Neural progenitor cell (in vitro differentiated cells): ENCODE results near the gene XPNPEP3. TPM values are rescaled to one million over a fixed set of nuclear protein-coding genes. Genes with fewer than 3 reads are reported as not detected.

ENCODE experiments used
- DNase-seq: peaks from one replicate; pipeline ENCODE4 v3.0.0-alpha.2; 2016; ENCODE audit warnings: low spot score
- H2AFZ ChIP-seq: fragments of 200-600 bp; sonication (generic); replicated peaks from 2 replicates; pipeline ENCODE4 v1.6.1; 2016; ENCODE audit warnings: antibody characterized with exemption
- H3F3A ChIP-seq: fragments of 200-600 bp; sonication (generic); 2 replicates; pipeline ENCODE4 v1.6.1; 2016; ENCODE audit warnings: antibody characterized with exemption, low read depth
- H3K27ac ChIP-seq: fragments of 200-600 bp; sonication (generic); 2 replicates; pipeline ENCODE4 v1.5.1; 2016; ENCODE audit warnings: mild to moderate bottlenecking
- H3K27me3 ChIP-seq: fragments of 200-600 bp; sonication (generic); 2 replicates; pipeline ENCODE4 v1.6.1; 2016; ENCODE audit warnings: mild to moderate bottlenecking, moderate library complexity
- H3K36me3 ChIP-seq: fragments of 200-600 bp; sonication (generic); 2 replicates; pipeline ENCODE4 v1.5.1; 2016
- H3K4me1 ChIP-seq: fragments of 200-600 bp; sonication (generic); 2 replicates; pipeline ENCODE4 v1.6.1; 2016; ENCODE audit warnings: mixed run types
- H3K4me2 ChIP-seq: fragments of 200-600 bp; sonication (generic); 2 replicates; pipeline ENCODE4 v1.6.1; 2016
- H3K4me3 ChIP-seq: fragments of 200-600 bp; sonication (generic); 2 replicates; pipeline ENCODE4 v1.5.1; 2016
- H3K79me2 ChIP-seq: fragments of 200-600 bp; sonication (generic); 2 replicates; pipeline ENCODE4 v1.6.1; 2016; ENCODE audit warnings: low read depth
- H3K9ac ChIP-seq: fragments of 200-600 bp; sonication (generic); 2 replicates; pipeline ENCODE4 v1.6.1; 2016
- H3K9me3 ChIP-seq: fragments of 200-600 bp; sonication (generic); 2 replicates; pipeline ENCODE4 v1.5.1; 2016; ENCODE audit warnings: low read depth
- H4K20me1 ChIP-seq: fragments of 200-600 bp; sonication (generic); 2 replicates; pipeline ENCODE4 v1.6.1; 2016; ENCODE audit warnings: low read depth
- H3K27ac Mint-ChIP-seq: 3 replicates; pipeline ENCODE4 v1.8.0; 2021; ENCODE audit warnings: mixed read lengths
- H3K27me3 Mint-ChIP-seq: 2 replicates; pipeline ENCODE4 v1.8.0; 2022; ENCODE audit warnings: low read depth, mild to moderate bottlenecking, inconsistent platforms, moderate library complexity, mixed read lengths; ENCODE audit not compliant: insufficient read depth
- H3K36me3 Mint-ChIP-seq: 3 replicates; pipeline ENCODE4 v1.8.0; 2021; ENCODE audit warnings: mixed read lengths
- H3K4me1 Mint-ChIP-seq: 3 replicates; pipeline ENCODE4 v1.8.0; 2021; ENCODE audit warnings: mixed read lengths
- H3K4me3 Mint-ChIP-seq: 3 replicates; pipeline ENCODE4 v1.8.0; 2021; ENCODE audit warnings: mild to moderate bottlenecking, moderate library complexity, mixed read lengths
- H3K9me3 Mint-ChIP-seq: 3 replicates; pipeline ENCODE4 v1.8.0; 2020; ENCODE audit warnings: mixed read lengths
- EZH2 ChIP-seq: fragments of 200-600 bp; sonication (generic); IDR thresholded peaks from 2 replicates; pipeline ENCODE4 v1.6.1; 2017; ENCODE audit warnings: antibody characterized with exemption, mild to moderate bottlenecking, moderate library complexity
- EZH2phosphoT487 ChIP-seq: fragments of 200-600 bp; sonication (generic); IDR thresholded peaks from 2 replicates; pipeline ENCODE4 v1.6.1; 2017; ENCODE audit warnings: antibody characterized with exemption
- total RNA-seq: library from RNA; depleted of rRNA; stranded (reverse); fragments of >200 nt; gene quantifications from 2 replicates; pipeline ENCODE4 v1.2.3, GENCODE V29; 2015; ENCODE audit warnings: low replicate concordance
- TF ChIP-seq, protein P1 (sequence below): fragments of 200-600 bp; sonication (generic); IDR thresholded peaks from 2 replicates; pipeline ENCODE4 v1.5.1; 2017; ENCODE audit warnings: antibody characterized with exemption, mild to moderate bottlenecking

XPNPEP3 gene
- total RNA-seq, 1 donor from 2014 or later, result 21.4 TPM

DNA sequence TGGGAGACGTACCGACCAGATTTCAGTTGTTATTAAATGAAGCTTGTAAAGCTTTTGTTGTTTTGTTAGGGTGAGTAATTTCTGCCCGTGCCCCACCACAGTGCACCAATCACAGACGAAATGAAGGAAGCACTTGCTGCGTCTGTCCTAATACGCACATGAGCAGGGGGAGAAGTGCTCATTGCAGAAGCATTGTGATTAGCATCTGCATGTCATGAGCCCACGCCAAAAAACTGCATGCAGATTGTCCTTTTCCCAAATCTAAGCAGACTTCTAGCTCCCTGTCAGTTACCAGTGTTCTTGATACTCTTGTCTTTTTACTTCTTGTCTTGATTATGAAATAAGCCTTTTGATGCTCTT, 109.8 kb downstream of the XPNPEP3 start:
- H3K9ac ChIP-seq, result no peak overlapping the region
- H3K36me3 ChIP-seq, result no peaks in the 10 kb centered on the region
- H4K20me1 ChIP-seq, result peaks cover 10% of the 10 kb centered on the region
- peaks cover 34% of the 10 kb centered on the region for H3K79me2 ChIP-seq
- no peak for TF ChIP-seq EZH2
- TF ChIP-seq, protein P1, sequence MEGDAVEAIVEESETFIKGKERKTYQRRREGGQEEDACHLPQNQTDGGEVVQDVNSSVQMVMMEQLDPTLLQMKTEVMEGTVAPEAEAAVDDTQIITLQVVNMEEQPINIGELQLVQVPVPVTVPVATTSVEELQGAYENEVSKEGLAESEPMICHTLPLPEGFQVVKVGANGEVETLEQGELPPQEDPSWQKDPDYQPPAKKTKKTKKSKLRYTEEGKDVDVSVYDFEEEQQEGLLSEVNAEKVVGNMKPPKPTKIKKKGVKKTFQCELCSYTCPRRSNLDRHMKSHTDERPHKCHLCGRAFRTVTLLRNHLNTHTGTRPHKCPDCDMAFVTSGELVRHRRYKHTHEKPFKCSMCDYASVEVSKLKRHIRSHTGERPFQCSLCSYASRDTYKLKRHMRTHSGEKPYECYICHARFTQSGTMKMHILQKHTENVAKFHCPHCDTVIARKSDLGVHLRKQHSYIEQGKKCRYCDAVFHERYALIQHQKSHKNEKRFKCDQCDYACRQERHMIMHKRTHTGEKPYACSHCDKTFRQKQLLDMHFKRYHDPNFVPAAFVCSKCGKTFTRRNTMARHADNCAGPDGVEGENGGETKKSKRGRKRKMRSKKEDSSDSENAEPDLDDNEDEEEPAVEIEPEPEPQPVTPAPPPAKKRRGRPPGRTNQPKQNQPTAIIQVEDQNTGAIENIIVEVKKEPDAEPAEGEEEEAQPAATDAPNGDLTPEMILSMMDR, result no peak
- TF ChIP-seq EZH2phosphoT487, result no peak
- H3K27me3 ChIP-seq, result no peaks in the 10 kb centered on the region
- H3K9me3 Mint-ChIP-seq, result no peaks in the 10 kb centered on the region
- H3K27ac Mint-ChIP-seq, result no peak overlapping the region
- no peak overlapping the region for H3K27ac ChIP-seq
- no peak overlapping the region for H3K4me3 Mint-ChIP-seq
- H3K9me3 ChIP-seq, result no peaks in the 10 kb centered on the region
- no peak overlapping the region for H2AFZ ChIP-seq
- H3K4me3 ChIP-seq, result no peak overlapping the region
- peaks cover 4% of the 10 kb centered on the region for H3F3A ChIP-seq
- no peaks in the 10 kb centered on the region for H3K4me1 ChIP-seq
- H3K36me3 Mint-ChIP-seq, result peaks cover 30% of the 10 kb centered on the region
- no peak for DNase-seq
- no peak overlapping the region for H3K4me2 ChIP-seq
- no peaks in the 10 kb centered on the region for H3K4me1 Mint-ChIP-seq
- H3K27me3 Mint-ChIP-seq, result no peaks in the 10 kb centered on the region

DNA sequence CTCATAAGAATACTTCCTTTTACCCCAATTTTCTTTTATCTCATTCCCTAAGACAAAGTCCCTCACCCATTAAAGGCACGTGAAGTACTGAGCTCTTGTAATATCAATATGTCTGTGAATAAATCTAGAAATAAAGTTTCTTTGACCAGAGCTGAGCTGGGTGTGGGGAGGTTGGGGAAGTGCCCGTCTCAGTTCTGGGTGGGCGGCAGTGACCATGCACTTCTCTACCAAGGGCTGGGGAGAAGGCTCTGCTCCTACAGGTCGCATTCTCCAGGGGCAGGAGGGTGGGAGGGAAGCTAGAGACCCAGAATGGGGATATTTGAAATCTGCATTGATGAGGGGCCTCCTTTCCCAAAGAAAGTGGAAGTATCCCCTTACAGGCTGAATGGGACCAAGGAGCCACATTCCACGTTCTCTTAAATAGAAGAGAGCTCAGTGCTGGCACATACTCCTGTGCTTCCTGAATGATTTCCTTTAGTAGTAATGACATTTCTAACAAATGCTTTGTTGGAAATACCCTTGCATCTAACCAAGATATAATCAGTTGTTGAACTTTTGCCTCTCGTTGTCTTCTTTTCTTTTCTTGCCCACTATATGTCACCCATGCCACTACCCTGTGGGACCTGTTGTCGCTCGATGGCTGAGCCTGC, 110.3 kb downstream of the XPNPEP3 start:
- H3K79me2 ChIP-seq, result peaks cover 29% of the 10 kb centered on the region
- H3K36me3 ChIP-seq, result no peaks in the 10 kb centered on the region
- no peak overlapping the region for H3K27ac ChIP-seq
- H3F3A ChIP-seq, result peaks cover 9% of the 10 kb centered on the region
- H3K9me3 Mint-ChIP-seq, result no peaks in the 10 kb centered on the region
- H4K20me1 ChIP-seq, result peaks cover 5% of the 10 kb centered on the region
- DNase-seq, result no peak
- H3K4me2 ChIP-seq, result no peak overlapping the region
- TF ChIP-seq EZH2, result no peak
- TF ChIP-seq, protein P1, result no peak
- no peak for TF ChIP-seq EZH2phosphoT487
- no peak overlapping the region for H3K4me3 Mint-ChIP-seq
- no peak overlapping the region for H3K4me3 ChIP-seq
- no peaks in the 10 kb centered on the region for H3K9me3 ChIP-seq
- no peaks in the 10 kb centered on the region for H3K4me1 ChIP-seq
- H3K27ac Mint-ChIP-seq, result no peak overlapping the region
- no peak overlapping the region for H3K9ac ChIP-seq
- no peaks in the 10 kb centered on the region for H3K27me3 ChIP-seq
- peaks cover 33% of the 10 kb centered on the region for H3K36me3 Mint-ChIP-seq
- H3K27me3 Mint-ChIP-seq, result no peaks in the 10 kb centered on the region
- H3K4me1 Mint-ChIP-seq, result no peaks in the 10 kb centered on the region
- H2AFZ ChIP-seq, result no peak overlapping the region

DNA sequence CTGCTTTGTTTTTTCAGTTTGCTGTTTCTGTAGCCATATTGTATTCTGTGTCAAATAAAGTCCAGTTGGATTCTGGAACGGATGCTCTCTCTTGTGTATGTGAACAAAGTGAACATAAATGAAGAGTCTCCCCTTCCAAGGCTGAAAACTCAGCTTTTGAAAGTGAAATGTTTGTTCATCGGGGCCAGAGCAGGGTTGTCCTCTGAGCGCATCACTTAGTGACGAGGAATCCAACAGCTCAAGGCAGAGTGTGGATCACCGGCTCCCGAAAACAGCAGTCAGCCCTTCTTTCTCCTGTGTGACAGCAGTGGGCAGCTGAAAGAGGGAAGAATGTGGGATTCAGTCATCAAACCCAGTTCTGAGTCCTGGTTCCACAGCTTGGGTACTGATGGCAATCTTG, 115.6 kb downstream of the XPNPEP3 start:
- Histone ChIP-seq H3K4me2 (no peak overlapping the region), H3K9ac (no peak overlapping the region), H3K4me1 (no peaks in the 10 kb centered on the region), H3F3A (peaks cover 15% of the 10 kb centered on the region), H3K36me3 (no peaks in the 10 kb centered on the region), H3K9me3 (no peaks in the 10 kb centered on the region), H4K20me1 (peaks cover 3% of the 10 kb centered on the region), H3K27ac (no peak overlapping the region), H3K79me2 (no peaks in the 10 kb centered on the region), H3K4me3 (no peak overlapping the region), H3K27me3 (no peaks in the 10 kb centered on the region), H2AFZ (no peak overlapping the region)
- Mint-ChIP-seq H3K4me3 (no peak overlapping the region), H3K27ac (no peak overlapping the region), H3K9me3 (no peaks in the 10 kb centered on the region), H3K4me1 (no peaks in the 10 kb centered on the region), H3K36me3 (peaks cover 19% of the 10 kb centered on the region), H3K27me3 (peaks cover 2% of the 10 kb centered on the region)
- TF ChIP-seq EZH2phosphoT487 (no peak), EZH2 (no peak)
- TF ChIP-seq, protein P1, result no peak
- DNase-seq, result no peak
